Cortex of kidney (tissue), 1 donor: ENCODE measurements around the gene GAL3ST2.
"Not testable (repeated sequence)": the region's sequence is repeated elsewhere in the genome, so short reads cannot be mapped to it uniquely, and the experiment has no call there.

ENCODE experiments used
- DNase-seq: peaks from one replicate; lab custom pipeline; 2025; lab: John Stamatoyannopoulos, UW

GAL3ST2 gene

DNA sequence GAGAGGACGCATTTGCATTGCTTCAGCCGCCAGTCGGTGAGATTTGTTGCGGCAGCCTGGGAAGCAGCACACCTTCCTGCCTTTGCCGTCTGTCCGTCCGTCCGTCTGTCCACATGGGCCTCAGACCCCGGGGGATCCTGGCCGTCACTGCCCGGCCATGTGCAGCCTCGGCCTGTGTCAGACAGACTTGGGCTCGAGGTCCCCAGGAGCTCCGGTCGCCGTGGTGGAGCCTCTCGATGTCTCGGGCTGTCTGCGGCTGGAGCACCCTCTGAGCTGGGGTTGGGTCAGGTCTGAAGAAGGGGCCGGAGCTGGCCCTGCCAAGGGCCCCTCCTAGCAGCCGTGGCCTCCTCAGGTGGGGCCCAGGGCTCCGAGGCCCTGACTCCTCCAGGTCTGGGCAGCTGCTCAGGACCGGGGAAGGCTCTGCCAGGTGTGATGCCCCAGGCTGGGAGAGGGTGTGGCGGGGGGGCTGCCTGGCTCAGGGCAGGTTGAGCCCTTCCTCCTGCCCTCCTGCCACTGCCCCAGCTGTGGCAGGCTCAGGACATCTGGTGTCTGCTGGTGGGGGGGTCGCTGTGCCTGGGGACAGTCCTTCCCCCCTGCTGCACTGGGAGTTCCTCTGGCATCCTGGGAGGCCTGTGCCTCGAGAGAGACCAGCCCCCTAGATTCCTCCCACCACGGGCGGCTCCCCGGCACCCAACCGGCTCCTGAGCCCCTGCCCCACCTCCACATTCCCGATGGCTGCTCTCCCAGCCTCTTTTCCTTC, 44.2 kb downstream of the GAL3ST2 start:
- no peak for DNase-seq

DNA sequence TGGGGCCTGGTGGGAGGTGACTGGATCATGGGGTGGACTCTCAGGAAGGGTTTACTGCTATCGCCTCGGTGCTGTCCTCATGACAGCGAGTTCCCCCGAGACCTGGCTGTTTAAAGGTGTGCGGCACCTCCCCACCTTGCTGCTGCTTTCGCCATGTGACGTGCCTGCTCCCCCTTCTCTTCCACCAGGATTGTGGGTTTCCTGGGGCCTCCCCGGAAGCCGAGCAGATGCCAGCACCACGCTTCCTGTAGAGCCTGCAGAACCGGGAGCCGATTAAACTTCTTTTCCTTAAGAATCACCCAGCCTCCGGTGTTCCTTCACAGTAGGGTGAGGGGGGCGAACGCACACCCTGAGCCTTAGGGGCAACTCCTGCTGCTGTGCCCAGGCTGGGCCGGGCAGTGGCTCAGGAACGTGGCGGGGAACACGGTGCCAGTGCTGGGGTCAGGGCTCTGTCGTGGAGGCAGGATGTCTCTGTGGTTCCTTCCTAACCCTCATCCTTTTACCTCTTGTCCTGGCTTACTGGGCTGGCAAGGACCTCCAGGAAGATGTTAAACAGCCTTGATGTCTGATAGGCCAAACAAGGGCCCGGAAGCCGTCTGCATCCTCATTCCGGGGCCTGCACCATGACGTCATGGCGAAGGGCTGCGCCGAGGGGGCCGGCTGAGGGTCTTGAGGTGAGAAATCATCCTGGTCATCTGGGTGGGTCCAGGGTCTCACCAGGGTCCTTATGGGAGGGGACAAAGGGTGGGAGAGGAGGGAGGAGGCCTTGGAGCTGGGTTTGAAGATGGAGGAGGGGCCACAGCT, 45.0 kb downstream of the GAL3ST2 start:
- DNase-seq, result no peak

DNA sequence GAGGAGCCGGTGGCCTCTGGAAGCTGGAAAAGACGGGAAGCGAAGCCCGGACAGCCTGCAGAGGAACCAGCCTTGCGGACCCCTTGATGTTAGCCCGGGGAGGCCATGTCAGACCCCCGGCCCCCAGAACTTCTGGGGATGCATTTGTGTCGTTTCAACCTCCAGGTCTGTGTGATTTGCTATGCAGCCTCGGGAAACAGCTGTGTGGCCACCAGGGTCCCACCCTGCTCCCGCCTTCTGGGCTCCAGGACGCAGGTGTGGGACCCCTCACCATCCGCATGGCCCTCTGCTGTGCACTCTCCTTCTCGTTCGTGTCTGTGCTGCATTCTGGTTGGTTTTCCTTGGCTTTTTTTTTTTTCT, 45.6 kb downstream of the GAL3ST2 start:
- DNase-seq, result no peak

DNA sequence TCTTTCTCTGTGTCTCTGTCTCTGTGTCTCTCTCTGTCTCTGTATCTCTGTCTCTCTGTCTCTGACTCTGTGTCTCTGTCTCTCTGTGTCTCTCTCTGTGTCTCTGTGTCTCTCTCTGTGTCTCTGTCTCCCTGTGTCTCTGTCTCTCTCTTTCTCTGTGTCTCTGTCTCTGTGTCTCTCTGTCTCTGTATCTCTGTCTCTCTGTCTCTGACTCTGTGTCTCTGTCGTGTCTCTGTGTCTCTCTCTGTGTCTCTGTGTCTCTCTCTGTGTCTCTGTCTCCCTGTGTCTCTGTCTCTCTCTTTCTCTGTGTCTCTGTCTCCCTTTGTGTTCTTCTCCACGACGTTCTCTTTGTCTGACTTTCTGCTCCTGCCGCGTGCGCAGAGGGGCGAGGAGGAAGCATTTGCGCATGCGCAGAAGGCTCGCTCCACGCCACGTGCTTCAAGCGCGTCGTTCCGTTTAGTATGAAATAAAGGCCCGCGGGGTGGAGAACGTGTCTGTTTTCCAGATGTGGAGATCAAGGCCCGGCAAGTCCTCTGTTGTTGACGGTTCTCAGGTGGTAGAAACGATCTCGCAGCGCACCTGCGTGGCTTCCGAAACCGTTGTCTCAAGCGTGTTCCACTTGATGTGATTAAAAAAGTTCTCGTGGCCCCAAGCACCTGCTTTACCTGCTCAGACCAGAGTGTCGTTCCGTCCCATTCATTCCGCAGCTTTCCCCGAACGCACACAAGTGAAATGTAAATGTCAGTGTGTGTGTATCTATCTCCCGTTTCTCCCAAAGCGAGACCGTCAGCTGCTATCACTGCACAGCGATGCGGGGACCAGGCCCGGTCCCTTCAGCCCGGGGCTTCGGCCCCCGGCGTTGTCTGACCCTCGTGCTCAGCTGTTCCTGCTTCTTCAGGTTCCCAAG, 47.2 kb downstream of the GAL3ST2 start:
- DNase-seq, result not testable (repeated sequence)

DNA sequence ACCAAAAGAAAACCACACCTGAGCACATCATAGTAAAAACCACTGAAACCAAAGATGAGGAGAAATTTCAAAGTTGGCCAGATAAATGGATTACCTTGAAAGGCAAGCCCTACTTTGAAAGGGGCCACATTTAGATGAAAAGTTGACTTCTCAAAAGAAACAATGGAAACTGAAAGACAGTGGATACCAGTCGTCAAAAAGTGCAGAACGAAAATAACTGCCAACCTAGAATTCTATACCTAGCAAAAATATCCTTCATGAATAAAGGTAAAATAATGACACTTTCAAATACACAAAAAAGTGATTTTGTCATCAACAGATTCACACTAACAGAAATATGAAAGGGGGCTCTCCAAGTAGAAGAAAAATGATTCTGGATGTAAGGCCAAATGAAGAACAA, 50.8 kb downstream of the GAL3ST2 start:
- no peak for DNase-seq

DNA sequence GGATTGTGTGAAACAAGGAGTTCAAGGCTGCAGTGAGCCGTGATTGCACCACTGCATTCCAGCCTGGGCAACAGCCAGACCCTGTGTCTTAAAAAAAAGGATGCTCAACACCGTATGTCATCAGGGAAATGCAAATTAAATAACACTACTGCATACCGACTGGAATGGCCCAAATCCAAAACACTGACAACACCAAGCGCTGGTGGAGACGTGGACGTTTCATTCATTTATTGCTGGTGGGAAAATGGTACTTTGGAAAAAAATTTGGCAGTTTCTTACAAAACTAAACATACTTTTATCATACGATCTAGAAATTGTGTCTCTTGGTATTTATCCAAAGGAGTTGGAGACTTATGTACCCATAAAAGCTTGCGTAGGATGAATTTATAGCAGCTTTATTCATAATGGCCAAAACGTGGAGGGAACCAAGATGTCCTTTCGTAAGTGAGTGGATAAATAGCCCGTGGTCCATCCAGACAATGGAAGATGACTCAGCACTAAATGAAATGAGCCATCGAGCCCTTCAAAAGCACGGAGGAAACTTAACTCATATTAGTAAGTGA, 56.6 kb downstream of the GAL3ST2 start:
- DNase-seq, result no peak

DNA sequence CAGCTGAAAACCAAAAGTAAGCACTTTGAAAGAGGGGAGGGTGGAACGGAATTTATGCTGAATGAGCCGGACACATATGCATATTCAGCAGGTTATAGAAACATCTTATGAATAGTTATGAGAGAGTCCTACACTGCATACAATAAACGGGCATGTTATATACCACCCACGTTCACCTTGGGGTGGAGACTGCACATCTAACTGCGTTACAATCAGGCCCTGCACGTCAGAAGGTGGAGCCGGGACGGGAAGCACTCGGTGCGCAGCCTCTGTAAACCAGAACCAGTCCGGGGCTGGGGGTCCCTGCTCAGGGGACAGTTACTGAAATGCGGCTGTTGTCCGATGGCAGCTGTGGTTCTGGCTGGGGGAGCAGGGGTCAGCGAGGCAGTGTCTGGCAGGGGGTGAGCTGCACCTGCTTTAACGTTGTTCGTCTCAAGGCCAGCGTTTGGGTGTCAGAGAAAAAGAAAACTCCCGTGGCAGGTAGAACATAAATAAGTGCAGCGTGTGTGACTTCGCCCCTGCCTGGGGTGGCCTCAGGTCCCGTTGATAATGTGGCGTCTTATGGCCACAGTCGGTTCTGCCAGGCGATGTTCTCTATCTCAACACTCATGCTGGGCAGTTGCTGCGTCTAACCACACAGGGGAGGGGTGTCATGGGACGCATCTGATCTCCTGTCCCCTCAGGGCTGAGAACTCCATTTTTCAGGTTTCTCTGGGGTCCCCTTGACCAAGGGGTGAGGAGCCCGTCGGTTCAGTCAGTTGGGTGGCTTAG, 57.3 kb downstream of the GAL3ST2 start:
- not testable (repeated sequence) for DNase-seq

DNA sequence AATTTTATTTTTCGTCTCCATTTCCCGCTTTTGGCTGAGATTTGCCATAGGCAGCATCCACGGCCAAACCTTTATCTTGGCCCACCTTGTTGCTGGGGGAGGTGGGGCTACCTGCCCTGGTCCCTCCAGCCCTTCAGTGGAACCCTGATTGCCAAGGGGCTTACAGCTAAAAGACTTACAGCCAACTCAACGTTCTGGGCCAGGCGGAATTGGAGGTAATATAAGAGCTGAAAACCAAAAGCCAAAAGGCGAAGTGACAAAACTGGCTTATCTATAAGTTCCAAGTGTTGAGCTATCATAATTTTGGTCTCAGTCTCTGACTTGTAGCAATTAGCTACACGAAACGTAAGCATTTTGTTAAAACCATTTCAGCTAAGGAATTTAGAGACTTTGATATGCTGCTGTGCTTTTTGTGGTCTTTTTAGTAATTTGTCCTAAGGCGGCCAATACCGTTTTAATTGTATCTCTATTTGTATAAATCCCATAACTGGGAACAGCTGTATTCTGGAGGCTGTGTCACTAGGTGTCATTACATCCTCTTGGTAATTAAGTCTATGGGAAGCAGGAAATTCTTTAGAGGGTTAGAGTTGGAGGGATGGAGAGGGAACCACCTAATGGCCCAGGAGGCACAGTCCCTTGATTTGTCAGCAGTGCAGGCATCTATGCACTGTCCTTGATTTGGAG, 58.0 kb downstream of the GAL3ST2 start:
- DNase-seq, result no peak

DNA sequence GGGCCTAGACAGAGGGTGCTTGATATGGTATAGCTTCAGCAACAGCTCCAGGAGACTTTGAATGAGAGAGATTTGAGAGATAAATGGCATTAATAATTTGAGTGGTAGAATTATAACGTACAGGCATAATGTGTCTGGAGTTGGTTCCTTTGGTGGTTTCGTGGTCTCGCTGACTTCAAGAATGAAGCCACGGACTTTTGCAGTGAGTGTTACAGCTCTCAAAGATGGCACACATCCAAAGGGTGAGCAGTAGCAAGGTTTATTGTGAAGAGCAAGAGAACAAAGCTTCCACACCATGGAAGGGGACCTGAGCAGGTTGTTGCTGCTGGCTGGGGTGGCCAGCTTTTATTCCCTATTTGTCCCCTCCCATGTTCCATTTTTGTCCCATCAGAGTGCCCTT, 59.0 kb downstream of the GAL3ST2 start:
- DNase-seq, result no peak

DNA sequence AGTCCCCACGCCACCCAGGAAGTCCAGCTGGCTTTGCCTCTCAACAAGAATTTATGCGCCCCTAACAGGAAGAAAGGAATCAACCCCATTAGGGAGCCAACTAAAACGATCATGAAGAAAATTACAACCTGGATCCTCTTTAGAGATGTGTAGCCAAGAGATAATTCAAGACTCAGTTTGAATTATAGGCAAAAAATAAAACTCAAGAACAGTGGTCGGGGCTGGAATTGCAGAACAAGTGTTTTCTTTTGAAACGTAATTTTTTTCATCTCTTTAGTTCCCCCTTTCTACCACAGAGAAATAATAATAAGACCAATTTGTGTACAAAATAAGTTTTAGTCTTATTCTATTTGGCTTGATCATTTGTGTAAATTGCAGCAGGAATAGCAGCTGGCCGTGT, 59.7 kb downstream of the GAL3ST2 start:
- no peak for DNase-seq

DNA sequence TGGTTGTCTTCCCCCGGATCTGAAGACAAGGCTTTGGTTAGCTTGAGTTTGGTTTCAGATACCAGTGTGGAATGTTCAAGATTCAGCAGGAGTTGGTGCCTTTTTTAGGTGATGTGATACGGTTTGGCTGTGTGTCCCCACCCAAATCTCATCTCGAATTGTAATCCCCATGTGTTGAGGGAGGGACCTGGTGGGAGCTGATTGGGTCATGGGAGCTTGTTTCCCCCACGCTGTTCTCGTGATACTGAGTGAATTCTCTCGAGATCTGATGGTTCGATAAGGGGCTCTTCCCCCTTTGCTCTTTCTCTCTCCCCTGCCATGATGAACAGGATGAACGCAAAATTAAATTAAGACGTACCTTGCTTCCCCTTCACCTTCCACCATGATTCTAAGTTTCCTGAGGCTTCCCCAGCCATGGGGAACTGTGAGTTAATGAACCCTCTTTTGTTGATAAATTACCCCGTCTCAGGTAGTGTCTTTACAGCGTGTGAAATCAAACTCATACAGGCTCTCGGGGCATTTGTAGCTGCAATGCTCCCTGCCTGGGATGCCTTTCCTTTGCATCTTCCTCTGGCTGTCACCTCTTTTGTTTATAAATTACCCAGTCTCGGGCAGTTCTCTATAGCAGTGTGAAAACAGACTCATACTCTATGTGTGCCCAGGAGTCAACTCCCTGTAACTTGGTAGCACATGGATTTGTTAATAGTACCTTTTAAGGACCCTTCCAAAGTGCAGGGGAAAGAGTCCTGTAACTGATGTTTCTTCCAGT, 60.8 kb downstream of the GAL3ST2 start:
- no peak for DNase-seq

DNA sequence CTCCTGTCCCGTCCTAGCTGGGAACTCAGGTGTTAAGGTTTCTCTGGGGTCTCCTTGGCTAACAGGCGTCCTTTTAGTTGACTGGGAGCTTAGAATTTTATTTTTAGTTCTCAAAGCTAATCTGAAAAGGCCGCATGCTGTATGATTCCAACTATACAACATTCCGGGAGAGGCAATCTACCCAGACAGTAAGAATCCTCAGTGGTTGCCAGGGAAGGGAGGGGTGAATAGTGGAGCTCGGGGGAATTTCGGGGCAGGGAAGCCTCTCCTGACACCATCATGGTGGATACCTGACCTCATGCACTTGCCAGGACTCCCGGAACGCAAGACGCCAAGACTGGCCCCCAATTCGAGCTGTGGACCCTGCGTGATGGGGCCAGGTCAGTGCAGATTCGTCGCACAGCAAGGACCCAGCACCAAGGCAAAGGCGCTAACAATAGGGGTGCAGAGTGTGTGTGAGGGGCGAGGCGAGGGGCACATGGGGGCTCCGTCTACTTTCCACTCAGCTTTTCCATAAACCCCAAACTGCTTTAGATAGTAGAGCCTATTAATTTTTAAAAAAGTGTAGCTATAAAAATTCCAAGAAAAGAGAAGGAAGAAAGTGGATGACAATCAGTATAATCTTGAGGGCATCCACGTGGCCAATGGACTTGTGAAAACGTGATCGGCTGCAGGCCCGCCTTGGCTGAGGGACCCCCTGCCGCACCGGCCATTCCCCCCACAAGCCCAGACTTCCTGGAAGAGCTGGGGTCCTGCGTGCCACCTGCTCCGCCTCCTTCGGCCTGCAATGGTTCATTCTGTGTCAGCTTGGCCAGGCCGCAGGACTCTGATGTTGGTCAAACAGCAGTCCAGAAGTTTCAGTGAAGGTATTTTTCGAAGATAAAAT, 64.8 kb downstream of the GAL3ST2 start:
- DNase-seq, result no peak

DNA sequence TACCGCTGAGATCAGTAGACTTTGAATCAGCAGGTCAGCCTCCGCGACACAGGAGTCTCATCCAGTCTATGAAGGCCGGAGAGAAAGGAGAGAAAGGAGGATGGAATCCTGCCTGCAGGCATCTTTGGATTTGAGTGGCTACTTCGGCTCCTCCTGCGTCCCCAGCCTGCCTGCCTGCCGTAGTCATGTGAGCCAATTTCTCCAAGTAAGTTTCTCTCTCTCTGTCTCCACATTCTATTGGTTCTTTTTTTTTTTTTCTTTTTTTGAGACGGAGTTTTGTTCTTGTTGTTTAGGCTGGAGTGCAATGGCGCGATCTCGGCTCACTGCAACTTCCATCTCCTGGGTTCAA, 65.4 kb downstream of the GAL3ST2 start:
- DNase-seq, result no peak

DNA sequence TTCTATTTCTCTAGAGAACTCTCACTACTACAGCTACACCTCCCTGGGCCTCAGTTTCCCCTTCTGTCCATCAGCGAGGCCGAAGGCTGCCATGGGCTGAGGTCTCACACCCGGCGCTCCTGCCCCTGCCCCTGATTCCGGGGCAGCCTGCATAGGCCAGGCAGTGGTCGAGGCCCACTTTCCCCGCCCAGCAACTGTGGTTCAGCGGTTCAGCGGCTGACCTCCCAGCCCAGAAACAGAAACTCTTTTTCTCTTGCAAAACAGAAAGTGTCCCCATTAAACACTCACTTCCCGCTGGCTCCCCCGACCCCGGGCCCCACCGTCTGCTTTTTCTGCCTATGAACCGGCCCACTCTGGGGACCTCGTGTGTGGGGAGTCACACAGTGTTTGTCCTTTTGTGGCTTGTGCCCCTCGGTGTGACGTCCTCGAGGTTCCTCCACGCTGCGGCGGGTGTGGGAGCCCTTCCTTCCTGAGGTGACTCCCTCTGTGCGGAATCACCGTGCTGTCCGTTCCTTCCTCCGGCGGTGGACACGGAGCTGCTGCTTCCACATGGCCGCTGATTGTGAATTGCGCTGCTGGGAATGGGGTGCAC, 66.1 kb downstream of the GAL3ST2 start:
- DNase-seq, result no peak

DNA sequence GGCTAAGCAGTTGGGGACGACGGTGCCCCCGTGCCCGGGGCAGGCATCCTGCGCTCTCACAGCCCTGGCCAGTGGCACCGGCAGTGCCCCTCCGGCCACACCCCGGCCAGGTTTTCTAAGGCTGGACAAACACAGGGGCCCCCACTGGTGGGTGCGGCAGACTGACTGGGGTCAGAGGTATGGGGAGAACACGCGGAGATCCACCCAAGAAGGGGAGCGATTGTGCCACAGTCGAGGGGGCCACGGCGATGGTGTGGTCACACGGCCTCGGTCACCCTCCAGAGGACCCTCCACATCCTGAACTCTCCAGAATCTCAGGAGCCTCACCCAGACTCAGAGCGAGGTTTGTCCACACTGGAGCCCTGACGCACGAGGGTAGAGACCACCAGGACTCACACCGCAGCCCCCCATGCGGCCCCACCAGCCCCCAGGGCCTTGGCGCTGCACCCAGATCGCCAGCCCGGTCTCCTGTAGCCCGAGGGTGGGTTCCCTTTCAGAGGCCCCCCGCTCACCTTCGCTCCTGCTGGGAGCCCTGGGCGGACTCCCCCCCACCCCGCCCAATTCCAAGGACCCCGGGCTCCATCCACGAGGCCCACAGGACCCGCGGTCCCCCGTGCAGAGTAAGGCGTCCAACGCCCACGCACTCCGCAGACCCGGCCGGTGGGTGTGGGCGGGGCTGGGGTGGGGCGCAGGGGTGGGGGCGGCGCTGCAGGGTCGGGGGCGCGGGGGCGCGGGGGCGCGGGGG, 66.9 kb downstream of the GAL3ST2 start:
- no peak for DNase-seq

DNA sequence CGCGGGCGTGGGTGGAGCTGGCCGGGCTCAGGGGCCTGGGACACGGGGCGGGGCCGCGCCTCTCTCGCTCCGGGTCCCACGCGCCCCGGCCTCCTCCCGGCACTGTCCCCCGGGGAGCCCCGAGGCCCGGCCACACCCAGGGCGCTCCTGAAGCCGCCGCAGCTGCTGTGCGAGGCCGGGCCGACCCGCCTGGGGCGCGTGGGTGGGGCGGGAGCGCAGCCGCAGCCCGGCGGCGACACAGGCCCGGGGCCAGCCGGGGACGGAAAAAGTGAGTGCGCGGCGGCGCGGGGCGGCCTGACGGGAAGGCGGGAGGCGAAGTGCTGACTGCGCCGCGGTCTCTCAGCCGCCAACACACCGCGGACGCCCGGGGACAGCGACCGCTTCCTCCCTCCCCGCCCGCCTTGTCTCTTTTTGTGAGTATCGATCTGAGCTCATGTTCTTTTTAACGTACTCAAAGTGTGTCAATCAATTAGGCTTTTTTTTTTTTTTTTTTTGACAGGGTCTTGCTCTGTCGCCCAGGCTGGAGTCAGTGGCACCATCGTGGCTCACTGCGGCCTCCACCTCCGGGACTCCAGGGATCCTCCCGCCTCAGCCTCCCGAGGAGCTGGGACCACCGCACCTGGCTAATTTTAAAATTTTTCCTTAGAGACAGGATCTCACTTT, 67.6 kb downstream of the GAL3ST2 start:
- no peak for DNase-seq

DNA sequence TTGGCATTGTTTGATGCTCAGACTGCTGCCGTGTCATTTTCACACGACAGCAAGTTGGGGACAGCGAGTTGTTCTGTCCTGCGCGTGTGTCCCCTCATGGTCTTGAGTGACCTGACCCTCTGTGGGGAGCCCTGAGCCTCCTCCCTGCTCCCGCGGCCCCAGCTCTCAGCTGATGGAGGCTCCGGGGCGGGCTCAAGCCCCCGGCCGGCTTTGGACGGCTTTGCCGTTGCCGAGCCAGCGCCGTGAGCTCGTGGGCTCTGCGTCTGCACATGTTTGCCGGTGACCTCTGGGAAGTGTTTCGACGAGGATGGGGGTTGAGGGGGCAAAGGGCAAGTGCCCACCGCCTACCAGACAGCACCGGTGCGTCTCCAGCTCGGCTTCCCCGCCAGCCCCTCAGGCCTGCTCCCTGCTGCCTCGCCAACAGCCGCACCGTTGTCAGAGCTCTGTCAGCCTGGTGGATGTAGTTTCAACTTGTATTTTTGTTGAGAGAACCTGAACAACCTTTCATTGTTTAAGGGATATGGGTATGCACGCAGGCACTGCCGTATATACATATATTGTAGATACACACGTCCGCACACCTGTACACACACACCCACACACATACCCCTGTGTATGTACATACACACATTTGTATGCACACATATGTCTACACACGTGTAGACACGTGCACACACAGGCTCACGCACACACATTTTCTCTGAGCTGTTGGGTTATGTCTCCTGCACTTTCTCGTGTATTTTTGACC, 68.4 kb downstream of the GAL3ST2 start:
- DNase-seq, result no peak
